Activated CD4-positive, alpha-beta T cell treated with anti-CD3 and anti-CD28 coated beads for 24 hours (primary cell): ENCODE data around the gene RASD1.
"Not testable (repeated sequence)": the region's sequence is repeated elsewhere in the genome, so short reads cannot be mapped to it uniquely, and the experiment has no call there.

Experiments
- DNase-seq, 2 donors: peaks; one replicate each; pipeline ENCODE4 v3.0.0-alpha.2; 2020; ENCODE audit warnings: low read depth in 2 of 2

Gene RASD1

GRCh38 chr17:17497065-17497844, 1.1 kb upstream of the RASD1 start:
- DNase-seq, result no peak

- peak in 1 of 2 donors; percentile 19 for DNase-seq
These were observed 533 bp downstream of the RASD1 start for GRCh38 chr17:17495536-17496188.

GRCh38 chr17:17494870-17495535, 1.2 kb downstream of the RASD1 start:
- no peak for DNase-seq

- no peak for DNase-seq
These were observed 1.7 kb downstream of the RASD1 start for GRCh38 chr17:17494499-17494869.

GRCh38 chr17:17493986-17494466, 2.2 kb downstream of the RASD1 start:
- no peak for DNase-seq

GRCh38 chr17:17493249-17493985, 2.8 kb downstream of the RASD1 start:
- no peak for DNase-seq

- DNase-seq, result no peak
These were observed 3.6 kb downstream of the RASD1 start for GRCh38 chr17:17492571-17492970.

- DNase-seq, result no peak
These were observed 4.1 kb downstream of the RASD1 start for GRCh38 chr17:17492085-17492484.

- no peak for DNase-seq
These were observed 4.6 kb downstream of the RASD1 start for GRCh38 chr17:17491546-17491988.

GRCh38 chr17:17491031-17491471, 5.1 kb downstream of the RASD1 start:
- DNase-seq, result no peak

GRCh38 chr17:17487998-17488397, 8.2 kb downstream of the RASD1 start:
- no peak for DNase-seq

GRCh38 chr17:17486416-17486815, 9.8 kb downstream of the RASD1 start:
- DNase-seq, result not testable (repeated sequence)

- DNase-seq, result no peak
These were observed 10.8 kb downstream of the RASD1 start for GRCh38 chr17:17485420-17485819.

- DNase-seq, result no peak
These were observed 11.7 kb downstream of the RASD1 start for GRCh38 chr17:17484451-17484899.

GRCh38 chr17:17481860-17482259, 14.3 kb downstream of the RASD1 start:
- DNase-seq, result no peak

- DNase-seq, result no peak
These were observed 15.5 kb downstream of the RASD1 start for GRCh38 chr17:17480593-17481148.

- DNase-seq, result no peak
These were observed 17.0 kb downstream of the RASD1 start for GRCh38 chr17:17479209-17479608.

- peak; percentile 91 to 93 for DNase-seq
These were observed 19.2 kb downstream of the RASD1 start, which contains the start of gene MED9 for GRCh38 chr17:17476865-17477467. MED9 (plus strand) TSS chr17:17477000; CDS start chr17:17477042, 42 bp downstream.

GRCh38 chr17:17474341-17474740, 21.9 kb downstream of the RASD1 start:
- DNase-seq, result no peak

- no peak for DNase-seq
These were observed 23.8 kb downstream of the RASD1 start for GRCh38 chr17:17472333-17472920.
